AG08396 (cell line): Measurements from ENCODE around the gene SETD1B.
A peak's percentile ranks its signal among the peaks of the same experiment; 100 is the strongest.

Source experiments
- DNase-seq: peaks from one replicate; pipeline ENCODE4 v3.0.0; 2012; ENCODE audit warnings: low spot score, mixed read lengths

The SETD1B gene

GRCh38 chr12:121807642-121808347 is 4.0 kb downstream of the SETD1B start:
- no peak for DNase-seq

DNA sequence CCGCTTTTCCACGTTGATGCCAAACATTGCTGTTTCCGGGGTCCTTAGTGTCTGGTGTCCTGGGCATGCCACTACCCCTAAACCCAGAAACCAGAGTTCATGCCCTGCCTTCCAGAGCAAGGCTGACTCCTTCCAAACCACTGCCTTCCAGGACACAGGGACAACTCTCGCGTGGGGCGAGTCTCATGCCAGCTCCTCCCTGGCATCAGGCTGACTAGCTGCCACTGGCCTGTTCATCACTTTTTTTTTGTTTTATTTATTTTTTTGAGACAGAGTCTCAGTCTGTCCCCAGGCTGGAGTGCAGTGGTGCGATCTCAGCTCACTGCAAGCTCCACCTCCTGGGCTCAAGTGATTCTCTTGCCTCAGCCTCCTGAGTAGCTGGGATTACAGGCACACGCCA is 4.8 kb downstream of the SETD1B start:
- DNase-seq: no peak

GRCh38 chr12:121809712-121810116 is 5.9 kb downstream of the SETD1B start:
- DNase-seq: no peak

DNA sequence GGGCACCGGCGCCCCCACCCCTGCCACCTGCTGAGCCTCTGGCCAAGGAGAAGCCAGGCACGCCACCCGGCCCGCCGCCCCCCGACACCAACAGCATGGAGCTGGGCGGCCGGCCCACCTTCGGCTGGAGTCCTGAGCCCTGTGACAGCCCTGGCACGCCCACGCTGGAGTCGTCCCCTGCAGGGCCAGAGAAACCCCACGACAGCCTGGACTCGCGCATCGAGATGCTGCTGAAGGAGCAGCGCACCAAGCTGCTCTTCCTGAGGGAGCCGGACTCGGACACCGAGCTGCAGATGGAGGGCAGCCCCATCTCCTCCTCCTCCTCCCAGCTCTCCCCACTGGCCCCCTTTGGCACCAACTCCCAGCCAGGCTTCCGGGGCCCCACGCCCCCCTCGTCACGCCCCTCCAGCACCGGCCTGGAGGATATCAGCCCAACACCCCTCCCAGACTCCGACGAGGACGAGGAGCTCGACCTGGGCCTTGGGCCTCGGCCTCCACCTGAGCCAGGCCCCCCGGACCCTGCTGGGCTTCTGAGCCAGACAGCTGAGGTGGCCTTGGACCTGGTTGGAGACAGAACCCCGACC is 6.5 kb downstream of the SETD1B start:
- DNase-seq: no peak

DNA sequence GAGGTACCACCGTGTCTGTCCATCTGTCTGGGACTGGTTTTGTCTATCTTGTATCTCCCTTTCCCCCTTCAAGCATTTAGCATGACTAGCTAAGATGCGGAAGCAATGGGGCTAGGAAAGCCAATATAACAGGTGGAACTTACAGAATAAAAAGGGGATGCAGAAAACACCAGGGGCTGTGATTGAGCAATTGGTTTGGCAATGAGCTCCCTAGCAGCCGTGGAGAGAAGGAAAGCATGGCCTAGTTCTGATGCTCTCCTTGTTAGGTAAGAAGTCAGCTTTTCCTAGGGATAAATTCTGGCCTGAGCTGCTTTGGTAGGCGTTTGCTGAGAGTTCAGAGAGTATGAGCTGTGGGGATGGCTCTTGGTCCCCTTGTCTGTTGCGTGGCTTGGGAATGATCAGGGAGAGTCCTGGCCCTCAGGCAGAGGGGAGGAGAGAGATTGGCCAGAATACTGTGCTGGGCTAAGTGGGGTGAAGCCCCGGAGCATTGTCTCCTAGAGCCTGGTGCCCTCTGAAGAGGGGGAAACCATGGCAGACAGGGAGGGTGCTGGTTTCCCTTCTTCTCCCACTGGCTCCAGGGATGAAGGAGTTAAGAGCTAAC is 7.1 kb downstream of the SETD1B start:
- no peak for DNase-seq

DNA sequence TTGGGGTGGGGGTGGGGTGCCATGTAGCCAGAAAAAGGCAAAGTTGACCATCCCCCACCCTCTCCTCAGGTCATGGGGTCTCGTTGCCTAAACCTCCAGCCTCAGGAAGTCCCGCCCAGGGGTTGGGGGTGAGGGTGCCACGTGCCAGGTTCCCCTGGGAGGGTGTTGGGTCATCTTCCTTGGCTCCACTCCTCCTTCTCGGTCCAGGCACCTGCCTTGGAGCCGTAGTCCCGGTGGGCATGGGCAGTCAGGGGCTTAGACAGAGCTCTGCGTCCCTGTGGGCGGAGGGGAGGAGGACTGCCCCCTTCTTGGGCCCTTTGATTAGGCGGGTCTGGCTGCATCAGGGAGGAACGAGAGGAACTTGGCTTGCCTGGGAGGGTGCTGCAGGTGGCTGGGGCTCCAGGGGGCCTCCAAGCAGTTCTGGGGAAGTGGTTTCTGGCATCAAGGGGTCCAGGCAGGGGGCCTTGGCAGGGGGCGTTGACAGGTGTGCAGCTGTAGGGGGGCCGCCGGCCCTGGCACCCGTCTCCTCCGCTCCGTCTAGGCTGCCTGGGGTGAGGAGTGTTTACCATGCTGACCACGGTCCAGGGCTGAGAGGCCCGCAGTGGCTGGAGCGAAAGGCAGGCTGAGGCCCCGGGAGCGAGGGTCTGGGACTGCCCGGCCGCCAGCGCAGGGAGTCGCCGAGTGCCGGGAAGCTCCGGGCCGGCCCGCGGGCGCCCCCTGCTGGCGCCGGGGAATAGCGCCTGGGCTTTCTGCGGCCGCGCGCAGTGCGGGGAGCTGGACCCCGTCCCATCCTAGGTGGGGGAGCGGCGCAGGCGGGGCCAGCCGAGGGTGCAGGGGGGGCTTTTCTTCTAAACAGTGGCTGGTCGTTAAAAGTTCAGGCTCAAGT is 7.9 kb downstream of the SETD1B start:
- DNase-seq: peak; percentile 95

DNA sequence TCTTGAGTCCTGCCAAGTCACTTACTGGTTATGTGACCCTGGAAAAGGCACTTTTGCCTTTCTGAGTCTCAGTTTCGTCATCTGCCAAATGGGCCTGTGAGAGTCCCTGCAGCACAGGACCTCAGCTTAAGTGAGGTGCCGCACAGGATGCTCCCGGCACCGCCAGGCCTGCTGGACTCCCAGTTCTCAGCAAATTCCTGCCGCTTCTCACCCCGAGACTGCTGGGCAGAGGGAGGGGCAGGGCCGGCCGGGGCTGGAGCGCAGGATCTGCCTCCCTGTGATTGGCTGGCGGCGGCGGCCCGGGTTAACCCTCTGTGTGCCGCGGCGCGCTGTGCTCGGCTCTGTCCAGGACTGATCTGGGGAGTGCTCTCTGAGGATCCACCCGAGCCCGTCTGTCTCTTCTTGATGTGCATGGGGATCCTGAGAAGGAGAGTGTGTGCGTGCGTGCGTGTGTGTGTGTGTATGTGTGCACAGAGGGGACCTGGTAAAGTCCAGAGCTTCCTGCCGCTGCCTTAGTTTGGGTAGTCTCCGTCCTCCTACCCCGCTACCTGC is 8.6 kb downstream of the SETD1B start:
- peak; percentile 97 for DNase-seq

DNA sequence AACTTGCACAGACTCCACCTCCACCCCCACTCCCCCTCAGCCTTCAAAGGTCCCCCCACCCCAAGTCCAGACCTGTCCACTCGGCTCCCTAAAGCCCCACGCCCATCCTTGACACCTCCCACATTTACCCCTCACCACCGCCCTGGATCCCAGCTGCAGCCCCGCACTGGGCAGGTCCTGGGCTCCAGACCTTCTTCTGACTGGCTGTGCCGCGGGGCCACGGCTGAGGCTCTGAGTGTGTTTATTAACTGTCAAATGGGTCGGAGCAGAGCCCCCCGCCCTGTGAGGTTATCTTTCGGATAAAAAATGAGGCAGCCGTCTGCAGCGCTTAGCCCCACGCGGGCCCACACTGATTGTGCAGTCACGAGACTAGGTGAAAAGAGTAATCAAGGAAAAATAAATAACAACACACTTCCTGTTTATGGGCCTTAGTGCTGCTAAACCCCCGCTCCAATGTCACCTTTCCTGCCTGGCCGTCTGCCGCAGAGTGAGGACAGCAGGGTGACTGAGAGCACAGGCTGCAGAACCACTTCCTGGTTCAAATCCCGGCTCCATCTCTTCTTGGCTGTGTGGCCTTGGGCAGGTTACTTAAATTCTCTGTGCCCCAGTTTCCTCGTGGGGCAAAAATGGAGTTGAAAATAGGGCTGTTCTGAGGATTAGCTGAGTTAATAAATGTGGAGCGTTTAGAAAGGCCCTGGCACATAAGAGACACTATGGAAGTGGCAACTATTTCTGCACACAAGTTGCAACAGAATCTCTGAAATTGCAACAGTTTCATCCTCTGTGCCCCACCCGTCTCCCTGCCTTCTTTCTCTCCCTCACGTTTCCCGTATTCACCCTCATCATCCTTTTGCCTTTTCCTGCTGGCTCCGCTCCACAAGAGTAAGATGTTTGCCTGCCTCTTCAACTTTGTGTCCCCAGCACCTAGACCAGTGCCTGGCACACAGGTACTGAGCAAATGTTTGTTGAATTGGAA is 9.4 kb downstream of the SETD1B start:
- DNase-seq: no peak

GRCh38 chr12:121813951-121814350 is 10.1 kb downstream of the SETD1B start:
- DNase-seq: no peak

DNA sequence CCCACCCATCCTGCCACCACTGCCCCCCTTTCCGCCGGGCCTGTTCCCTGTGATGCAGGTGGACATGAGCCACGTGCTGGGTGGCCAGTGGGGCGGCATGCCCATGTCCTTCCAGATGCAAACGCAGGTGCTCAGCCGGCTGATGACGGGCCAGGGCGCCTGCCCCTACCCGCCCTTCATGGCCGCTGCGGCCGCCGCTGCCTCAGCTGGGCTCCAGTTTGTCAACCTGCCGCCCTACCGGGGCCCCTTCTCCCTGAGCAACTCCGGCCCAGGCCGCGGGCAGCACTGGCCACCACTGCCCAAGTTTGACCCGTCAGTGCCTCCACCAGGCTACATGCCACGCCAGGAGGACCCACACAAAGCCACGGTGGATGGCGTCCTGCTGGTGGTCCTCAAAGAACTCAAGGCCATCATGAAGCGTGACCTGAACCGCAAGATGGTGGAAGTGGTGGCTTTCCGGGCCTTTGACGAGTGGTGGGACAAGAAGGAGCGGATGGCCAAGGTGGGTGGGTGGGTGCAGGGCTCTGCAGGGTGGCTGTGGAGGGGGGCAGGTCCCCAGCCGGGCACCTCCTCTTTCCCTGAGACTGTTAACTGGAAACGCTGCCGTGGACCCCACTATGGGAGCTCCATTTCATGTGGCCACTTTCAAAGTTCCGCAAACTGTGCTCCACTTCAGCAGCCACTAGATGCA is 10.8 kb downstream of the SETD1B start:
- DNase-seq: no peak

DNA sequence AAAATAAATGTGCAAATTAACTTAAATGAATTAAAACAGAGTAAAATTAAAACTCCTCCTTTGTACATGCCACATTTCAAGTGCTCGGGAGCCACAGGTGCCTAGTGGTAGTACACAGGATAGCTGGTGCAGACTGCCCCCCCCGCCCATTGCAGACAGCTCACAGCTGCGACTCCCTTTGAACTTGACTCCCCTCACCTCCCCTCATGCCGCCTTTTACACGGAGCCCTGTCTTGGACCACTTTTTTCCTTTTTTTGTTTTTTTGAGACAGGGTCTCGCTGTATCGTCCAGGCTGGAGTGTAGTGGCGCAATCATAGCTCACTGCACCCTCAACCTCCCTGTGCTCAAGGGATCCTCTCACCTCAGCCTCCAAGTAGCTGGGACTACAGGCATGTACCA is 11.5 kb downstream of the SETD1B start:
- DNase-seq: no peak

GRCh38 chr12:121816925-121817647 is 13.3 kb downstream of the SETD1B start:
- DNase-seq: no peak

DNA sequence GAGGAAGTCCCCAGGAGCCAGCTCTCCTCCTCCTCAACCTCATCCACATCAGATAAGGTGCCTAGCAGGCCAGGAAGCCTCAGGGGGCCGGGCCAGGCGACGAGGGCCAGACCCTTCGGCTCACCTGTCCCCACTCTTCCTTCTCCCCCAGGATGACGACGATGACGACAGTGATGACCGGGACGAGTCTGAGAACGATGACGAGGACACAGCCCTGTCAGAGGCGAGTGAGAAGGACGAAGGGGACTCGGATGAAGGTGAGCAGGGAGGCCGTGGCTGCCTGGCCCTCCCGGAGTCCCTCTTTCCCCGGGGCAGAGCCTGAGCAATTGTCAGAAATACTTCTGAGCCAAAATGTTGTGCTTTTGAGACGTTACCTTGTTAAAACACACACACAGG is 13.8 kb downstream of the SETD1B start:
- DNase-seq: no peak

- no peak for DNase-seq
Observed at GRCh38 chr12:121819212-121819949, 15.6 kb downstream of the SETD1B start.

DNA sequence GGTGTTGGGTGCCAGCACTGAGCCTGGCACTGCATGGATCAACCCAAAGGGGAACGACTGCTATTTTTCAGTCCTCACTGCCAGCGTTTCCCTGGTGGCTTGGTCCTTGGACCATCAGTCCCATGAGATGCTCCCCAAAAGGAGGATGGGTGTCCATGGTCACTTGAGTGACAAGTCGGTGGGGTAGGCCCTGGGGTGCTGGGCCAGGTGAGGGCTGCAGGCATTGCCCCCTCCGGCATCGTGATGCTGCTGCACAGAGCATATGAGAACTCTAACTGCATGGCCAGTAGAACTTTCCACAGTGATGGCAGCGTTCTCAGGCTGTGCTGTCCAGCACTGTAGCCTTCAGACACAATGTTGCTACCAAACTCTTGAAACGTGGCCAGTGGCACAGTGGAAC is 16.2 kb downstream of the SETD1B start:
- DNase-seq: no peak

GRCh38 chr12:121822393-121823100 is 18.7 kb downstream of the SETD1B start:
- no peak for DNase-seq

- no peak for DNase-seq
Observed at GRCh38 chr12:121823101-121823726, 19.4 kb downstream of the SETD1B start.

DNA sequence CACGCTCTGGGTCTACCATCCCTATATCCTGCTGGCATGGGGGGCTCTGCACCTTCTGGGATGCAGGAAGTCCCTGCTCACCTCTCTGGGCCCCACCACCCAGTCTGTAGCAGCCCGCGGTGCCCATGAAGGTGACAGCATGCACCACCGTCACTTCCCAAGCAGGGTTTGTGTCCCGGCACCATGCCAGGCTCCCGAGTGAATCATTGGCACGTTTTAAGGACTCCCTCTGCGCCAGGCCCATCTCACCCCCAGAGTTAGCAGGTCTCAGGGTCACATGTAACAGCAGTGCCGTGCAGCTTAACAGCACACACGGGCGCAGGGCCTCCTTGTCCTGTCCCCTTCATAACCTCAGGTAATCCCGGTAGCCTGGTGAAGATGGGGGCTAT is 19.9 kb downstream of the SETD1B start:
- no peak for DNase-seq
